Measurements from ENCODE around the gene COX5B. TPM values are rescaled to one million over a fixed set of nuclear protein-coding genes. Genes with fewer than 3 reads are reported as not detected.
"Not testable (repeated sequence)": the region's sequence is repeated elsewhere in the genome, so short reads cannot be mapped to it uniquely, and the experiment has no call there.

COX5B gene
- polyA plus RNA-seq, 1 experiment: 302 TPM

GRCh38 chr2:97663962-97664635, 18.2 kb downstream of the COX5B start, which contains the start of gene ACTR1B:
TSS of gene ACTR1B (minus strand) at chr2:97664044. CDS start at chr2:97663890, 154 bp downstream.
- H3K9me3 ChIP-seq (ENCODE audit: control insufficient read depth, insufficient read depth, low read length): no peaks in the 10 kb centered on the region
- H3K4me3 ChIP-seq (ENCODE audit: low read depth, low read length): peak within 1 kb of the TSS; percentile 79
- CTCF ChIA-PET: interaction anchor here (0.8 to 3.1 kb wide), 10 partner anchors 9 to 605 kb away, joined by 3 to 32 read pairs (median 8); partner anchors contain the start of genes ANKRD36B and COX5B
- H3K27ac ChIP-seq (ENCODE audit: low read depth, low read length): peak within 1 kb of the TSS; percentile 94
- no peaks in the 10 kb centered on the region for H3K27me3 ChIP-seq (ENCODE audit: control insufficient read depth, insufficient read depth, low read length)
- POLR2A ChIA-PET: interaction anchor here (0.6 to 1.8 kb wide), 5 partner anchors 14 to 74 kb away, joined by 3 to 12 read pairs (median 4); partner anchors contain the start of gene COX5B
- DNase-seq (ENCODE audit: low read depth, low spot score): peak; percentile 95
- peak; percentile 68 for TF ChIP-seq CTCF (IDR thresholded peaks at IDR 0.05; ENCODE audit: low read depth, low read length)

- no peaks in the 10 kb centered on the region for H3K27me3 ChIP-seq (ENCODE audit: control insufficient read depth, insufficient read depth, low read length)
- TF ChIP-seq CTCF (IDR thresholded peaks at IDR 0.05; ENCODE audit: low read depth, low read length): no peak
- peak overlapping the region; percentile 94 for H3K27ac ChIP-seq (ENCODE audit: low read depth, low read length)
- no peak for DNase-seq (ENCODE audit: low read depth, low spot score)
- POLR2A ChIA-PET: interaction anchor here (0.6 to 1.8 kb wide), 4 partner anchors 15 to 45 kb away, joined by 3 to 12 read pairs (median 4); partner anchors contain the start of gene COX5B
- CTCF ChIA-PET: interaction anchor here (1.3 to 3.1 kb wide), 9 partner anchors 9 to 605 kb away, joined by 3 to 32 read pairs (median 9); partner anchors contain the start of genes ANKRD36B and COX5B
- peak overlapping the region; percentile 79 for H3K4me3 ChIP-seq (ENCODE audit: low read depth, low read length)
- no peaks in the 10 kb centered on the region for H3K9me3 ChIP-seq (ENCODE audit: control insufficient read depth, insufficient read depth, low read length)
Measured at GRCh38 chr2:97664636-97664970, 18.7 kb downstream of the COX5B start.

- ChIA-PET CTCF (interaction anchor here (1.4 kb wide), 1 partner anchor 27 kb away, joined by 5 read pairs; no protein-coding TSS in a partner anchor), POLR2A (no interaction called here)
- Histone ChIP-seq H3K27me3 (ENCODE audit: control insufficient read depth, insufficient read depth, low read length) (no peaks in the 10 kb centered on the region), H3K27ac (ENCODE audit: low read depth, low read length) (no peak within 1 kb of the TSS), H3K9me3 (ENCODE audit: control insufficient read depth, insufficient read depth, low read length) (no peaks in the 10 kb centered on the region), H3K4me3 (ENCODE audit: low read depth, low read length) (no peak within 1 kb of the TSS)
- TF ChIP-seq CTCF (IDR thresholded peaks at IDR 0.05; ENCODE audit: low read depth, low read length): no peak
- DNase-seq (ENCODE audit: low read depth, low spot score): no peak
Measured at GRCh38 chr2:97669448-97669847, 23.6 kb downstream of the COX5B start, which contains the start of gene C2orf92. TSS of gene C2orf92 (plus strand) at chr2:97669713. CDS start at chr2:97669789, 76 bp downstream.

GRCh38 chr2:97670471-97670870, 24.6 kb downstream of the COX5B start:
- DNase-seq (ENCODE audit: low read depth, low spot score): no peak
- Histone ChIP-seq H3K4me3 (ENCODE audit: low read depth, low read length) (no peak overlapping the region), H3K27ac (ENCODE audit: low read depth, low read length) (no peak overlapping the region), H3K9me3 (ENCODE audit: control insufficient read depth, insufficient read depth, low read length) (no peaks in the 10 kb centered on the region), H3K27me3 (ENCODE audit: control insufficient read depth, insufficient read depth, low read length) (no peaks in the 10 kb centered on the region)
- no peak for TF ChIP-seq CTCF (IDR thresholded peaks at IDR 0.05; ENCODE audit: low read depth, low read length)
- POLR2A ChIA-PET: no interaction called here
- CTCF ChIA-PET: interaction anchor here (1.4 kb wide), 1 partner anchor 26 kb away, joined by 5 read pairs; no protein-coding TSS in a partner anchor

- CTCF ChIA-PET: no interaction called here
- no peaks in the 10 kb centered on the region for H3K9me3 ChIP-seq (ENCODE audit: control insufficient read depth, insufficient read depth, low read length)
- POLR2A ChIA-PET: no interaction called here
- no peak for TF ChIP-seq CTCF (IDR thresholded peaks at IDR 0.05; ENCODE audit: low read depth, low read length)
- H3K4me3 ChIP-seq (ENCODE audit: low read depth, low read length): no peak overlapping the region
- no peak overlapping the region for H3K27ac ChIP-seq (ENCODE audit: low read depth, low read length)
- H3K27me3 ChIP-seq (ENCODE audit: control insufficient read depth, insufficient read depth, low read length): no peaks in the 10 kb centered on the region
- no peak for DNase-seq (ENCODE audit: low read depth, low spot score)
Measured at GRCh38 chr2:97671526-97671925, 25.7 kb downstream of the COX5B start.

GRCh38 chr2:97672606-97673140, 26.8 kb downstream of the COX5B start:
- H3K4me3 ChIP-seq (ENCODE audit: low read depth, low read length); H3K9me3 ChIP-seq (ENCODE audit: control insufficient read depth, insufficient read depth, low read length); H3K27me3 ChIP-seq (ENCODE audit: control insufficient read depth, insufficient read depth, low read length); POLR2A ChIA-PET; DNase-seq (ENCODE audit: low read depth, low spot score): not testable (repeated sequence)
- H3K27ac ChIP-seq (ENCODE audit: low read depth, low read length): peak overlapping the region; percentile 21
- CTCF ChIA-PET: interaction anchor here (1.3 to 1.6 kb wide), 2 partner anchors 8 to 82 kb away, joined by 3 to 9 read pairs; partner anchors contain the start of gene ACTR1B

Data from AG04450 (cell line).